ENCODE measurements around the gene PIK3CD. TPM values are rescaled to one million over a fixed set of nuclear protein-coding genes. Genes with fewer than 3 reads are reported as not detected.

PIK3CD gene
- total and polyA plus RNA-seq, 4 donors, result 5.2 to 21.0 (median 11.7) TPM

DNA sequence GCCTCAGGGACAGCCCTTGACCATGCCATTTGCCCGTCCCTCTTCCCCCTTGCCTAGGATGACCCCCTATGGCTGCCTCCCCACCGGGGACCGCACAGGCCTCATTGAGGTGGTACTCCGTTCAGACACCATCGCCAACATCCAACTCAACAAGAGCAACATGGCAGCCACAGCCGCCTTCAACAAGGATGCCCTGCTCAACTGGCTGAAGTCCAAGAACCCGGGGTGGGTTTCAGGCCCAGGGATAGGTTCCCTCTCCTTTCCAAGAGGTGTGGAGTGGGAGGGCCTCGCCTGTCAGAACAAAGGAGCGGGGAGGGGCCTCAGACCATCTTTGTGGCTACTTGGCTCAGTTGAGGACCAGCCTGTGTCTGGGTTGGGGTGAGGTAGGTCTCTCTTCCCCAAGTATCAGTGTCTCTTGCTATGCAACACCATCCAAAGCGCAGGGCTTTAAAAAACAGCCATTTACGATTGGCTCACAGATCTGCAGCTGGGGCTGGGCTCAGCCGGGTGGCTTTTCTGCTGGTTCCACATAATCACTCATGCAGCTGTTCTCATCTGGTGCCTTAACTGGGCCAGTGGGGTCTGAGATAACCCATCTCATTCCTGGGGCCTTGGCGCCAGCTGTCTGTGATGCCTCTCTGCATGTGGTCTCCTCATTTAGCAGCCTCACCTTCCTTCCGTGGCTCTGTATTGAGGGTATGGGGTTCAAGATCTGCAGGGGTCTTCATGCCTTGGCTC lies 71.7 kb downstream of the PIK3CD start:
- no peaks in the 10 kb centered on the region for H3K27me3 ChIP-seq (ENCODE audit: control insufficient read depth in 1 of 2, insufficient read depth in 2 of 2, low read length in 1 of 2)
- H3K4me1 ChIP-seq (ENCODE audit: control insufficient read depth in 1 of 2, insufficient read depth in 2 of 2, low read length in 2 of 2), result no peaks in the 10 kb centered on the region
- H3K4me3 ChIP-seq (ENCODE audit: low read length in 2 of 2), result no peak overlapping the region
- H3K27ac ChIP-seq (ENCODE audit: low read depth in 1 of 2, low read length in 2 of 2), result no peak overlapping the region
- intact Hi-C loops (cut with DNase I), result loop anchor here (2.0 to 10.0 kb wide), 2 partner anchors 142 to 144 kb away; no protein-coding TSS in a partner anchor
- ATAC-seq (ENCODE audit: low FRiP score) (no peak), DNase-seq (no peak)
- 97 to 98% methylated on average over 14 of the region's 14 CpGs for WGBS, 2 donors
- peaks cover 0 to 3% of the 10 kb centered on the region in 2 donors for H3K36me3 ChIP-seq (ENCODE audit: control insufficient read depth in 1 of 2, insufficient read depth in 2 of 2, low read length in 1 of 2)
- no peaks in the 10 kb centered on the region for H3K9me3 ChIP-seq (ENCODE audit: control insufficient read depth, low read length)

DNA sequence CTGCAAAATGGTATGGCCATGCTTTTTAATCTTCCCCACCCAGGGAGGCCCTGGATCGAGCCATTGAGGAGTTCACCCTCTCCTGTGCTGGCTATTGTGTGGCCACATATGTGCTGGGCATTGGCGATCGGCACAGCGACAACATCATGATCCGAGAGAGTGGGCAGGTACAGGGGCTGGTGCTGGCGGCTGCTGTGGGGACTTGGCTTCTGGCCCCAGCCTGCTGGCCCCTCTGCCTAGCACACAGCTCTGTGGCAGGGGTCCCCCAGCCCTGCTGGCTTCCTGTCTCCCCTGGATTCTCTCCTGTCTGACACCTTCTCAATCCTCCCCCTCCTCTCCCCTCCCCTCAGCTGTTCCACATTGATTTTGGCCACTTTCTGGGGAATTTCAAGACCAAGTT lies 72.4 kb downstream of the PIK3CD start:
- no peaks in the 10 kb centered on the region for H3K9me3 ChIP-seq (ENCODE audit: control insufficient read depth, low read length)
- no peaks in the 10 kb centered on the region for H3K27me3 ChIP-seq (ENCODE audit: control insufficient read depth in 1 of 2, insufficient read depth in 2 of 2, low read length in 1 of 2)
- intact Hi-C loops (cut with DNase I), result loop anchor here (2.0 to 10.0 kb wide), 2 partner anchors 141 to 143 kb away; no protein-coding TSS in a partner anchor
- no peak overlapping the region for H3K4me3 ChIP-seq (ENCODE audit: low read length in 2 of 2)
- DNase-seq (no peak), ATAC-seq (ENCODE audit: low FRiP score) (no peak)
- peaks cover 0 to 3% of the 10 kb centered on the region in 2 donors for H3K36me3 ChIP-seq (ENCODE audit: control insufficient read depth in 1 of 2, insufficient read depth in 2 of 2, low read length in 1 of 2)
- WGBS, 2 donors, result 98 to 100% methylated on average over 6 of the region's 6 CpGs
- H3K27ac ChIP-seq (ENCODE audit: low read depth in 1 of 2, low read length in 2 of 2), result no peak overlapping the region
- H3K4me1 ChIP-seq (ENCODE audit: control insufficient read depth in 1 of 2, insufficient read depth in 2 of 2, low read length in 2 of 2), result no peaks in the 10 kb centered on the region

GRCh38 chr1:9724706-9725476 lies 73.4 kb downstream of the PIK3CD start:
- no peak overlapping the region for H3K27ac ChIP-seq (ENCODE audit: low read depth in 1 of 2, low read length in 2 of 2)
- intact Hi-C loops (cut with DNase I), result loop anchor here in 1 of 2 donors (10.0 kb wide), 1 partner anchor 140 kb away; no protein-coding TSS in a partner anchor
- no peaks in the 10 kb centered on the region for H3K4me1 ChIP-seq (ENCODE audit: control insufficient read depth in 1 of 2, insufficient read depth in 2 of 2, low read length in 2 of 2)
- peak; percentile 28 for ATAC-seq (ENCODE audit: low FRiP score)
- H3K36me3 ChIP-seq (ENCODE audit: control insufficient read depth in 1 of 2, insufficient read depth in 2 of 2, low read length in 1 of 2), result peaks cover 0 to 3% of the 10 kb centered on the region in 2 donors
- WGBS, 2 donors, result 78 to 79% methylated on average over 24 of the region's 24 CpGs
- H3K4me3 ChIP-seq (ENCODE audit: low read length in 2 of 2), result no peak overlapping the region
- no peaks in the 10 kb centered on the region for H3K9me3 ChIP-seq (ENCODE audit: control insufficient read depth, low read length)
- peak in 1 of 2 donors; percentile 75 for DNase-seq
- no peaks in the 10 kb centered on the region for H3K27me3 ChIP-seq (ENCODE audit: control insufficient read depth in 1 of 2, insufficient read depth in 2 of 2, low read length in 1 of 2)

DNA sequence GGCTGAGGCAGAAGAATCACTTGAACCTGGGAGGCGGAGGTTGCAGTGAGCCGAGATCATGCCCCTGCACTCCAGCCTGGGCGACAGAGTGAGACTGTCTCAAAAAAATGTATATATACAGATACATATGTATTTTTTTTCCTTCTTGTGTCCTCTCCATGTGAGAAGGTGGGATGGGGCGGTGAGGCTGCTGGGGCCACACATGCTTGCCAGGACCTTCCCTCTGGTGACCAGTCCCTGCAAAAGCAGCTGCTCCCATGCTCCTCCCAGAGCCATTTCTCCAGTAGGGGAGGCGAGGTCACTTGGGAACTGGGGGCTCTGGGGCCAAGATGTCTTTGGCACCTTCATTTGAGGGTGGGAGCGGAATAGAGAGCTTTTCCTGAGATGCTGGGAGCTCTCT lies 74.9 kb downstream of the PIK3CD start:
- intact Hi-C loops (cut with DNase I), result loop anchor here in 1 of 2 donors (10.0 kb wide), 1 partner anchor 138 kb away; no protein-coding TSS in a partner anchor
- WGBS, 2 donors, result 80 to 85% methylated on average over 6 of the region's 6 CpGs
- no peak for ATAC-seq (ENCODE audit: low FRiP score)

DNA sequence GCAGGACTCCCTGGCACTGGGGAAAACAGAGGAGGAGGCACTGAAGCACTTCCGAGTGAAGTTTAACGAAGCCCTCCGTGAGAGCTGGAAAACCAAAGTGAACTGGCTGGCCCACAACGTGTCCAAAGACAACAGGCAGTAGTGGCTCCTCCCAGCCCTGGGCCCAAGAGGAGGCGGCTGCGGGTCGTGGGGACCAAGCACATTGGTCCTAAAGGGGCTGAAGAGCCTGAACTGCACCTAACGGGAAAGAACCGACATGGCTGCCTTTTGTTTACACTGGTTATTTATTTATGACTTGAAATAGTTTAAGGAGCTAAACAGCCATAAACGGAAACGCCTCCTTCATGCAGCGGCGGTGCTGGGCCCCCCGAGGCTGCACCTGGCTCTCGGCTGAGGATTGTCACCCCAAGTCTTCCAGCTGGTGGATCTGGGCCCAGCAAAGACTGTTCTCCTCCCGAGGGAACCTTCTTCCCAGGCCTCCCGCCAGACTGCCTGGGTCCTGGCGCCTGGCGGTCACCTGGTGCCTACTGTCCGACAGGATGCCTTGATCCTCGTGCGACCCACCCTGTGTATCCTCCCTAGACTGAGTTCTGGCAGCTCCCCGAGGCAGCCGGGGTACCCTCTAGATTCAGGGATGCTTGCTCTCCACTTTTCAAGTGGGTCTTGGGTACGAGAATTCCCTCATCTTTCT lies 75.5 kb downstream of the PIK3CD start:
- intact Hi-C loops (cut with DNase I), result loop anchor here in 1 of 2 donors (10.0 kb wide), 1 partner anchor 138 kb away; no protein-coding TSS in a partner anchor
- H3K4me3 ChIP-seq (ENCODE audit: low read length in 2 of 2), result no peak overlapping the region
- 58 to 60% methylated on average over 25 of the region's 25 CpGs for WGBS, 2 donors
- peaks cover 0 to 8% of the 10 kb centered on the region in 2 donors for H3K36me3 ChIP-seq (ENCODE audit: control insufficient read depth in 1 of 2, insufficient read depth in 2 of 2, low read length in 1 of 2)
- peak overlapping the region in 1 of 2 donors; percentile 10 for H3K27ac ChIP-seq (ENCODE audit: low read depth in 1 of 2, low read length in 2 of 2)
- no peaks in the 10 kb centered on the region for H3K27me3 ChIP-seq (ENCODE audit: control insufficient read depth in 1 of 2, insufficient read depth in 2 of 2, low read length in 1 of 2)
- no peaks in the 10 kb centered on the region for H3K9me3 ChIP-seq (ENCODE audit: control insufficient read depth, low read length)
- DNase-seq, result peak in 1 of 2 donors; percentile 70
- no peak for ATAC-seq (ENCODE audit: low FRiP score)
- H3K4me1 ChIP-seq (ENCODE audit: control insufficient read depth in 1 of 2, insufficient read depth in 2 of 2, low read length in 2 of 2), result no peaks in the 10 kb centered on the region

More for the DNA sequence above, 74.9 kb downstream of the PIK3CD start:
- Histone ChIP-seq H3K4me1 (ENCODE audit: control insufficient read depth in 1 of 2, insufficient read depth in 2 of 2, low read length in 2 of 2) (no peaks in the 10 kb centered on the region), H3K27me3 (ENCODE audit: control insufficient read depth in 1 of 2, insufficient read depth in 2 of 2, low read length in 1 of 2) (no peaks in the 10 kb centered on the region), H3K4me3 (ENCODE audit: low read length in 2 of 2) (no peak overlapping the region), H3K27ac (ENCODE audit: low read depth in 1 of 2, low read length in 2 of 2) (no peak overlapping the region), H3K36me3 (ENCODE audit: control insufficient read depth in 1 of 2, insufficient read depth in 2 of 2, low read length in 1 of 2) (peaks cover 0 to 8% of the 10 kb centered on the region in 2 donors), H3K9me3 (ENCODE audit: control insufficient read depth, low read length) (no peaks in the 10 kb centered on the region)
- DNase-seq, result no peak

- no peak overlapping the region for H3K4me3 ChIP-seq (ENCODE audit: low read length in 2 of 2)
- peaks cover 0 to 11% of the 10 kb centered on the region in 2 donors for H3K36me3 ChIP-seq (ENCODE audit: control insufficient read depth in 1 of 2, insufficient read depth in 2 of 2, low read length in 1 of 2)
- intact Hi-C loops (cut with DNase I), result loop anchor here in 1 of 2 donors (10.0 kb wide), 1 partner anchor 136 kb away; no protein-coding TSS in a partner anchor
- H3K27ac ChIP-seq (ENCODE audit: low read depth in 1 of 2, low read length in 2 of 2), result no peak overlapping the region
- no peaks in the 10 kb centered on the region for H3K4me1 ChIP-seq (ENCODE audit: control insufficient read depth in 1 of 2, insufficient read depth in 2 of 2, low read length in 2 of 2)
- H3K9me3 ChIP-seq (ENCODE audit: control insufficient read depth, low read length), result no peaks in the 10 kb centered on the region
- no peak for ATAC-seq (ENCODE audit: low FRiP score)
- peak in 1 of 2 donors; percentile 63 for DNase-seq
- H3K27me3 ChIP-seq (ENCODE audit: control insufficient read depth in 1 of 2, insufficient read depth in 2 of 2, low read length in 1 of 2), result no peaks in the 10 kb centered on the region
- WGBS, 2 donors, result 88 to 92% methylated on average over 33 of the region's 33 CpGs
Observed at GRCh38 chr1:9728451-9729295, 77.1 kb downstream of the PIK3CD start.

DNA sequence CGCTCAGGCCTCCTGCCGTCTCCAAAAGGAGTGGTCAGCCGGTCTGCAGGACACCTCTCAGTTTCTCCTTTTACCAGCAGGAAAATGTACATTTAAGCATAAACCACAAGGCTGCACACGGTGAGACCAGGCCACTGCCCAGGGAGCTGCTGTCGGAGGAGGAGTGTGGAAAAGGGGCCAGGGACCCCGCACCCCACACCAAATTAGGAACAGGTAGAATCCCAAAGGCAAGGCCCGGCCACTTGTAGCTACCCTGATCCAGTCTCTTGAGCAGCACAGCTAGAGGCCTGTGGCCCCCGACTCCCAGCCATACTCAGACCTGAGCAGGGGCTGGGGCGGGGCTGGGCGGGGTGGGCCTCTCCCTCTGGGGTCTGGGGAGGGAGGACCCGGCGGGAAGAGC lies 78.0 kb downstream of the PIK3CD start:
- no peaks in the 10 kb centered on the region for H3K9me3 ChIP-seq (ENCODE audit: control insufficient read depth, low read length)
- no peak overlapping the region for H3K4me3 ChIP-seq (ENCODE audit: low read length in 2 of 2)
- intact Hi-C loops (cut with DNase I), result loop anchor here in 1 of 2 donors (10.0 kb wide), 1 partner anchor 135 kb away; no protein-coding TSS in a partner anchor
- DNase-seq (no peak), ATAC-seq (ENCODE audit: low FRiP score) (no peak)
- no peaks in the 10 kb centered on the region for H3K4me1 ChIP-seq (ENCODE audit: control insufficient read depth in 1 of 2, insufficient read depth in 2 of 2, low read length in 2 of 2)
- WGBS, 2 donors, result 89 to 91% methylated on average over 11 to 12 of the region's 12 CpGs
- peaks cover 0 to 12% of the 10 kb centered on the region in 2 donors for H3K36me3 ChIP-seq (ENCODE audit: control insufficient read depth in 1 of 2, insufficient read depth in 2 of 2, low read length in 1 of 2)
- H3K27ac ChIP-seq (ENCODE audit: low read depth in 1 of 2, low read length in 2 of 2), result no peak overlapping the region
- H3K27me3 ChIP-seq (ENCODE audit: control insufficient read depth in 1 of 2, insufficient read depth in 2 of 2, low read length in 1 of 2), result no peaks in the 10 kb centered on the region
